K562 (cell line): Measurements from ENCODE around the gene DNAJB11. TPM values are rescaled to one million over a fixed set of nuclear protein-coding genes. Genes with fewer than 3 reads are reported as not detected.
A peak's percentile ranks its signal among the peaks of the same experiment; 100 is the strongest.

Experiments
- ATAC-seq: fragments of 200-7000 bp; cut with Tn5 transposase; 3 replicates; pipeline ENCODE4 v1.9.1; 2020; ENCODE audit warnings: moderate library complexity
- BruUV-seq: library from RNA; stranded (reverse); fragments of 400-500 nt; replicated peaks from 2 replicates; lab custom pipeline; 2021; lab: Mats Ljungman, UMichigan
- CTCF ChIA-PET: fragments of 300-600 bp; formaldehyde crosslinking; extraction: SDS; loops from one replicate; lab custom pipeline; 2021; ENCODE audit warnings: low intra/inter-chr PET ratio; lab: Yijun Ruan, JAX
- POLR2A ChIA-PET: fragments of 300-600, 350-650 bp; sonication (Branson Sonifier 250); formaldehyde crosslinking; extraction: SDS; loops from one replicate; lab custom pipeline; 2021; ENCODE audit warnings: antibody characterized with exemption, inconsistent platforms; lab: Yijun Ruan, JAX
- DNase-seq, 4 experiments: peaks; one replicate each; pipeline versions ENCODE4 v3.0.0 to v3.0.0-alpha.2; 2011 to 2018; ENCODE audit warnings: low spot score in 3 of 4, mixed read lengths in 3 of 4; ENCODE audit errors: extremely low read depth in 1 of 4
- FAIRE-seq: peaks from 2 replicates; lab custom pipeline; 2011; peaks lifted over from hg19 to GRCh38; lab: Jason Lieb, UNC
- H2AFZ ChIP-seq: 2 replicates; pipeline ENCODE4 v1.6.0; 2011; ENCODE audit warnings: low read depth, low read length, control low read depth, inconsistent platforms
- H3K27ac ChIP-seq: fragments of 200-600 bp; 3 replicates; pipeline ENCODE4 v1.8.0; 2011; ENCODE audit warnings: low read depth, mild to moderate bottlenecking, control low read depth, inconsistent platforms, low read length, moderate library complexity, mixed read lengths; ENCODE audit errors: extremely low read depth
- H3K27me3 ChIP-seq, 2 experiments: fragments of 300-600 bp in 1 of 2; 2 replicates in 1 of 2; 3 replicates in 1 of 2; pipeline versions ENCODE4 v1.6.0 to v1.8.0; 2011; ENCODE audit warnings: inconsistent platforms in 2 of 2, low read length in 2 of 2, mild to moderate bottlenecking in 1 of 2, mixed read lengths in 1 of 2, moderate library complexity in 1 of 2; ENCODE audit not compliant: control insufficient read depth in 2 of 2, insufficient read depth in 2 of 2
- H3K36me3 ChIP-seq: fragments of 300-600 bp; 3 replicates; pipeline ENCODE4 v1.8.0; 2011; ENCODE audit warnings: mild to moderate bottlenecking, low read length, inconsistent platforms; ENCODE audit not compliant: control insufficient read depth, insufficient read depth
- H3K4me1 ChIP-seq, 2 experiments: fragments of 200-600 bp in 1 of 2; replicated peaks in 1 of 2; 2 replicates in 1 of 2; 3 replicates in 1 of 2; pipeline versions ENCODE4 v1.5.1 to v1.8.0; 2011; ENCODE audit warnings: inconsistent platforms in 2 of 2, low read length in 2 of 2, mild to moderate bottlenecking in 1 of 2, mixed read lengths in 1 of 2, moderate library complexity in 1 of 2; ENCODE audit not compliant: control insufficient read depth in 2 of 2, insufficient read depth in 2 of 2
- H3K4me2 ChIP-seq: 2 replicates; pipeline ENCODE4 v1.6.1; 2011; ENCODE audit warnings: low read length, control low read depth, inconsistent platforms, mixed read lengths; ENCODE audit not compliant: insufficient read depth
- H3K4me3 ChIP-seq: fragments of 200-600 bp; sonication (generic), shearing (Covaris generic); 2 replicates; pipeline ENCODE4 v1.5.1; 2016; ENCODE audit warnings: control low read depth, inconsistent platforms
- H3K79me2 ChIP-seq: fragments of 200-600 bp; 3 replicates; pipeline ENCODE4 v1.8.0; 2011; ENCODE audit warnings: low read length, inconsistent platforms; ENCODE audit not compliant: control insufficient read depth, insufficient read depth
- H3K9ac ChIP-seq, 2 experiments: 2 replicates each; pipeline versions ENCODE4 v1.6.0 to v1.6.1; 2011; ENCODE audit warnings: low read depth in 2 of 2, low read length in 2 of 2, control low read depth in 1 of 2, inconsistent platforms in 1 of 2, mild to moderate bottlenecking in 1 of 2, mixed read lengths in 1 of 2; ENCODE audit not compliant: insufficient read depth in 1 of 2
- H3K9me1 ChIP-seq: one replicate; pipeline ENCODE4 v1.6.0; 2011; ENCODE audit warnings: inconsistent platforms, mild to moderate bottlenecking, low read length, moderate library complexity; ENCODE audit not compliant: control insufficient read depth, insufficient read depth
- H3K9me3 ChIP-seq: replicated peaks from 2 replicates; pipeline ENCODE4 v1.5.1; 2011; ENCODE audit warnings: low read depth, low read length, inconsistent platforms; ENCODE audit not compliant: control insufficient read depth, insufficient read depth
- H4K20me1 ChIP-seq: replicated peaks from 2 replicates; pipeline ENCODE4 v1.6.1; 2011; ENCODE audit warnings: low read length, inconsistent platforms, mixed read lengths; ENCODE audit not compliant: control insufficient read depth, insufficient read depth
- CEBPG ChIP-seq, 3 experiments: fragments of 200-800 bp in 1 of 3; sonication (Bioruptor generic) in 1 of 3; sonication (generic) in 1 of 3; formaldehyde crosslinking in 1 of 3; IDR thresholded peaks in 2 of 3; conservative IDR thresholded peaks in 1 of 3; 2 replicates each; pipeline versions ENCODE4 v1.6.1 to v1.8.0; 2016 to 2022; ENCODE audit warnings: missing compliant biosample characterization in 2 of 3, missing genetic modification characterization in 2 of 3, mild to moderate bottlenecking in 1 of 3, missing genetic modification reagents in 1 of 3
- HMG20A ChIP-seq: fragments of 450-650 bp; formaldehyde crosslinking; conservative IDR thresholded peaks from 2 replicates; pipeline ENCODE4 v1.4.0; 2020; ENCODE audit warnings: mild to moderate bottlenecking, mixed read lengths
- KDM1A ChIP-seq, 2 experiments: fragments of 450-650 bp; IDR thresholded peaks; 2 replicates each; pipeline ENCODE4 v1.6.1; 2016; ENCODE audit warnings: mild to moderate bottlenecking in 2 of 2
- NCOA2 ChIP-seq, 2 experiments: fragments of 450-650 bp; IDR thresholded peaks; 2 replicates each; pipeline ENCODE4 v1.6.1; 2018; ENCODE audit warnings: mild to moderate bottlenecking in 2 of 2, moderate library complexity in 1 of 2; ENCODE audit not compliant: partially characterized antibody in 2 of 2
- PBX2 ChIP-seq, 2 experiments: IDR thresholded peaks in 1 of 2; conservative IDR thresholded peaks in 1 of 2; 2 replicates each; pipeline ENCODE4 v1.6.1; 2016; ENCODE audit warnings: low read depth in 2 of 2, mild to moderate bottlenecking in 1 of 2, missing compliant biosample characterization in 1 of 2, missing genetic modification characterization in 1 of 2, moderate library complexity in 1 of 2
- SMARCA4 ChIP-seq: fragments of 450-650 bp; IDR thresholded peaks from 2 replicates; pipeline ENCODE4 v1.6.1; 2016
- SOX6 ChIP-seq: fragments of 450-650 bp; IDR thresholded peaks from 2 replicates; pipeline ENCODE4 v1.6.1; 2014; ENCODE audit warnings: mild to moderate bottlenecking
- TFAM ChIP-seq: fragments of 250-450 bp; sonication (Bioruptor Pico); conservative IDR thresholded peaks from 2 replicates; pipeline ENCODE4 v1.5.0; 2021; ENCODE audit warnings: mild to moderate bottlenecking, moderate library complexity
- ZBTB7A ChIP-seq: IDR thresholded peaks from 2 replicates; pipeline ENCODE4 v1.6.1; 2011; ENCODE audit warnings: low read depth, mild to moderate bottlenecking, low read length, moderate library complexity, borderline replicate concordance; ENCODE audit not compliant: control insufficient read depth
- ZEB2 ChIP-seq: fragments of 450-650 bp; IDR thresholded peaks from 2 replicates; pipeline ENCODE4 v1.6.1; 2016
- ZNF134 ChIP-seq: fragments of 250-450 bp; sonication (Bioruptor Pico); conservative IDR thresholded peaks from 2 replicates; pipeline ENCODE4 v1.4.0; 2020
- ZNF512 ChIP-seq: IDR thresholded peaks from 2 replicates; pipeline ENCODE4 v1.6.1; 2016; ENCODE audit warnings: missing genetic modification characterization, missing compliant biosample characterization
- WGBS: fragments of 100-300 bp; shearing (Covaris generic); methylation state at CpG from one replicate; pipeline ENCODE4 v1.1.6; 2016; ENCODE audit warnings: low coverage, mixed read lengths; ENCODE audit not compliant: insufficient coverage; ENCODE audit errors: missing lambda C conversion rate; 5-methylcytosine and 5-hydroxymethylcytosine counted together
- in situ Hi-C: fragments of 300-500 bp; cut with MboI; formaldehyde crosslinking; loops from 4 replicates; pipeline ENCODE4 v1.15.0; 2018; ENCODE audit warnings: inconsistent platforms, mixed read lengths
- intact Hi-C: fragments of 100-400 bp; cut with micrococcal nuclease; formaldehyde crosslinking; loops from 2 replicates; pipeline ENCODE4 v1.14.2; 2022
- polyA plus RNA-seq, 8 experiments: library from polyadenylated mRNA; depleted of rRNA in 4 of 8; stranded (reverse) in 5 of 8; unstranded in 3 of 8; fragments of >200 nt; fragmentation: Nextera tagmentation in 2 of 8; fragmentation: Illumina TruSeq in 1 of 8; extraction: Ambion mirVana in 2 of 8; extraction: Trizol in 1 of 8; gene quantifications; 2 replicates each; pipeline versions ENCODE4 v1.2.1 to v1.2.3, GENCODE V29; 2011 to 2014; ENCODE audit warnings: inconsistent platforms in 1 of 8, missing spikeins in 1 of 8
- total RNA-seq, 7 experiments: library from RNA; depleted of rRNA in 6 of 7; stranded (reverse); fragments of >200 nt in 6 of 7; fragmentation: Illumina TruSeq in 2 of 7; extraction: Trizol in 2 of 7; gene quantifications; 2 replicates each; pipeline versions ENCODE4 v1.2.1 to v1.2.3, GENCODE V29; 2011 to 2021; ENCODE audit warnings: low replicate concordance in 1 of 7
- TF ChIP-seq, protein P1 (sequence below): fragments of 250-450 bp; sonication (Bioruptor Pico); IDR thresholded peaks from 2 replicates; pipeline ENCODE4 v1.4.0; 2020; ENCODE audit warnings: mild to moderate bottlenecking, moderate library complexity, borderline replicate concordance

Gene DNAJB11
- total and polyA plus RNA-seq, 9 of the 15 experiments (the other 6 are each of a cell fraction or from before 2014, with no cell fraction given) = 14.8 to 74.7 (median 63.8) TPM

DNA sequence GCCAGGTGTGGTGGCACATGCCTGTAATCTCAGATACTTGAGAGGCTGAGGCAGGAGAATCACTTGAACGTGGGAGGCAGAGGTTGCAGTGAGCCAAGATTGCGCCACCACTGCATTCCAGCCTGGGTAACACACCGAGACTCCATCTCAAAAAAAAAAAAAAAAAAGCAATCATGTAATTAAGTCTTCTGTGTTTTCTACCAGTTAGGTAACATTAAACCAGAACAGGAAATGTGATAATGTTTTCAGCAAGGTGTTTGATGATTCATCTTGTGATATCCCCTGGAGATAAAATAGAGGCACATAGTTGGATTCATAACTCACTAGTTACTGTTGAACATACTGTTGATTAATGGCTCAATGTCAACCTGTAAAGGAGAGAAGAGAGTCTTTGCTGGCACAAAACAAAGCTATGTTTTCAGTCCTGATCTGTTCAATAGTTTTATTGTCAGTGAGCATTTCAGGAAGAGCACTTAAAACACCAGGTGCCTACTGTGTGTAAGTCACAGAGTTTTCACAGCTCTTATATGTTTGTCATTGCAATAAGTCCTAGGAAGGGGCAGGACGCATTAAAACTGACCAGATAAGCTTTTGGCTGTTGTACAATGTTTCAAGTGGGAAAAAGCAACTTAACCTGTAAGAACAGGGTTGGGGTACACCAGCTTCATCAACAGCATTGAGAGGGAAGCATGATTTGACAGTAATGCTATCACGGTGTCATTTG lies 19.5 kb downstream of the DNAJB11 start:
- 27% methylated on average over 5 of the region's 5 CpGs for WGBS
- no peaks in the 10 kb centered on the region for H3K79me2 ChIP-seq
- DNase-seq (no peak), ATAC-seq (no peak), FAIRE-seq (peak; percentile 54)
- H3K4me3 ChIP-seq = no peak overlapping the region
- H3K4me2 ChIP-seq = peak overlapping the region; percentile 5; the same call in 1 of the 2 replicates
- no peaks in the 10 kb centered on the region for H4K20me1 ChIP-seq
- intact Hi-C loops = loop anchor here (1.0 to 10.0 kb wide), 3 partner anchors 19 to 235 kb away; no protein-coding TSS in a partner anchor
- CTCF ChIA-PET = interaction anchor here (0.6 to 1.4 kb wide), 8 partner anchors 27 to 607 kb away, joined by 3 to 12 read pairs (median 4); partner anchors contain the start of gene RTP1
- peaks cover 0 to 26% of the 10 kb centered on the region in 2 experiments; a peak in 3 of 5 replicates for H3K4me1 ChIP-seq
- no TSS peak for BruUV-seq
- POLR2A ChIA-PET = interaction anchor here (0.6 to 3.8 kb wide), 6 partner anchors 9 to 493 kb away, joined by 3 to 23 read pairs (median 4); partner anchors contain the start of genes DNAJB11 and EIF4A2
- no peak overlapping the region for H3K9ac ChIP-seq
- H3K9me3 ChIP-seq = no peaks in the 10 kb centered on the region
- no peaks in the 10 kb centered on the region for H3K9me1 ChIP-seq
- in situ Hi-C loops = no loop called here
- no peak overlapping the region for H3K27ac ChIP-seq
- peak overlapping the region; percentile 12; the same call in 1 of the 2 replicates for H2AFZ ChIP-seq
- H3K27me3 ChIP-seq = no peaks in the 10 kb centered on the region
- peaks cover 12% of the 10 kb centered on the region for H3K36me3 ChIP-seq
- TF ChIP-seq SOX6 = peak; percentile 42; the same call in 1 of the 2 replicates
- TF ChIP-seq SMARCA4 = peak; percentile 56; the same call in 1 of the 2 replicates
- TF ChIP-seq ZBTB7A = no peak
- TF ChIP-seq ZNF512 = no peak
- TF ChIP-seq NCOA2 (IDR thresholded peaks at IDR 0.05; ENCODE audit: partially characterized antibody in 2 of 2) = no peak
- TF ChIP-seq PBX2 (CRISPR knock-in tag; IDR thresholded peaks at IDR 0.05; ENCODE audit: low read depth) = no peak
- peak; percentile 47; the same call in 1 of the 2 replicates for TF ChIP-seq PBX2 (tag; conservative IDR thresholded peaks at IDR 0.05; ENCODE audit: low read depth)
- no peak for TF ChIP-seq TFAM (CRISPR knock-in tag)
- no peak for TF ChIP-seq ZNF134 (CRISPR knock-in tag)
- no peak for TF ChIP-seq HMG20A
- TF ChIP-seq KDM1A (IDR thresholded peaks at IDR 0.05) = 0 out of 4 replicates have a peak, but pooled peaks of 1 of the 2 experiments have one; percentile 5
- TF ChIP-seq ZEB2 = peak; percentile 78; the same call in 1 of the 2 replicates
- 0 out of 2 replicates have a peak, but pooled peaks have one; percentile 43 for TF ChIP-seq CEBPG (CRISPR knock-in tag; IDR thresholded peaks at IDR 0.05)
- TF ChIP-seq CEBPG (tag; conservative IDR thresholded peaks at IDR 0.05 in 1 of 2, IDR thresholded peaks at IDR 0.05 in 1 of 2) = peak; percentile 53 to 85; a peak in 3 of 4 replicates
- TF ChIP-seq, protein P1, sequence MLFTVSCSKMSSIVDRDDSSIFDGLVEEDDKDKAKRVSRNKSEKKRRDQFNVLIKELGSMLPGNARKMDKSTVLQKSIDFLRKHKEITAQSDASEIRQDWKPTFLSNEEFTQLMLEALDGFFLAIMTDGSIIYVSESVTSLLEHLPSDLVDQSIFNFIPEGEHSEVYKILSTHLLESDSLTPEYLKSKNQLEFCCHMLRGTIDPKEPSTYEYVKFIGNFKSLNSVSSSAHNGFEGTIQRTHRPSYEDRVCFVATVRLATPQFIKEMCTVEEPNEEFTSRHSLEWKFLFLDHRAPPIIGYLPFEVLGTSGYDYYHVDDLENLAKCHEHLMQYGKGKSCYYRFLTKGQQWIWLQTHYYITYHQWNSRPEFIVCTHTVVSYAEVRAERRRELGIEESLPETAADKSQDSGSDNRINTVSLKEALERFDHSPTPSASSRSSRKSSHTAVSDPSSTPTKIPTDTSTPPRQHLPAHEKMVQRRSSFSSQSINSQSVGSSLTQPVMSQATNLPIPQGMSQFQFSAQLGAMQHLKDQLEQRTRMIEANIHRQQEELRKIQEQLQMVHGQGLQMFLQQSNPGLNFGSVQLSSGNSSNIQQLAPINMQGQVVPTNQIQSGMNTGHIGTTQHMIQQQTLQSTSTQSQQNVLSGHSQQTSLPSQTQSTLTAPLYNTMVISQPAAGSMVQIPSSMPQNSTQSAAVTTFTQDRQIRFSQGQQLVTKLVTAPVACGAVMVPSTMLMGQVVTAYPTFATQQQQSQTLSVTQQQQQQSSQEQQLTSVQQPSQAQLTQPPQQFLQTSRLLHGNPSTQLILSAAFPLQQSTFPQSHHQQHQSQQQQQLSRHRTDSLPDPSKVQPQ (CRISPR knock-in tag) = no peak
